GM20000 (cell line): Measurements from ENCODE around the gene NARF.
A peak's percentile ranks its signal among the peaks of the same experiment; 100 is the strongest.
"Not testable (repeated sequence)": the region's sequence is repeated elsewhere in the genome, so short reads cannot be mapped to it uniquely, and the experiment has no call there.

Experiments
- DNase-seq: peaks from one replicate; pipeline ENCODE4 v3.0.0; 2012; ENCODE audit warnings: low spot score
- CTCF ChIP-seq: IDR thresholded peaks from 2 replicates; pipeline ENCODE4 v1.5.1; 2012; ENCODE audit warnings: mild to moderate bottlenecking, control low read depth; ENCODE audit errors: extremely low read depth, missing control alignments

Gene NARF

GRCh38 chr17:82458179-82458884 lies at the start of gene NARF:
Gene NARF, plus strand, starts transcription at chr17:82458741. Its CDS starts 63 bp downstream, at chr17:82458804.
- no peak for TF ChIP-seq CTCF
- peak; percentile 99 for DNase-seq

GRCh38 chr17:82408938-82409318 lies 49.6 kb upstream of the NARF start:
- no peak for TF ChIP-seq CTCF
- DNase-seq = no peak

- DNase-seq = no peak
- no peak for TF ChIP-seq CTCF
These were observed 48.4 kb upstream of the NARF start for GRCh38 chr17:82410014-82410716.

- TF ChIP-seq CTCF = no peak
- DNase-seq = no peak
These were observed 47.0 kb upstream of the NARF start for GRCh38 chr17:82411396-82412053.

- not testable (repeated sequence) for DNase-seq
These were observed 46.5 kb upstream of the NARF start for GRCh38 chr17:82412081-82412480.

- no peak for TF ChIP-seq CTCF
- DNase-seq = no peak
These were observed 45.7 kb upstream of the NARF start for GRCh38 chr17:82412535-82413520.

- DNase-seq = peak; percentile 85
- peak; percentile 9 for TF ChIP-seq CTCF
These were observed 43.8 kb upstream of the NARF start for GRCh38 chr17:82414548-82415281.
